Immature natural killer cell (primary cell): ENCODE measurements around the gene NSMCE1. TPM values are rescaled to one million over a fixed set of nuclear protein-coding genes. Genes with fewer than 3 reads are reported as not detected.
A peak's percentile ranks its signal among the peaks of the same experiment; 100 is the strongest.
"Not testable (repeated sequence)": the region's sequence is repeated elsewhere in the genome, so short reads cannot be mapped to it uniquely, and the experiment has no call there.

Experiments
- DNase-seq, 3 donors: peaks; one replicate each; pipeline ENCODE4 v3.0.0; 2022; ENCODE audit warnings: mixed read lengths in 1 of 3
- H3K27ac Mint-ChIP-seq, 6 donors: one replicate each; pipeline ENCODE4 v1.8.0; 2020; ENCODE audit warnings: mixed read lengths in 6 of 6, mild to moderate bottlenecking in 5 of 6, inconsistent platforms in 4 of 6, moderate library complexity in 3 of 6
- H3K27me3 Mint-ChIP-seq, 3 donors: one replicate each; pipeline ENCODE4 v1.8.0; 2020 to 2021; ENCODE audit warnings: low read depth in 3 of 3, mild to moderate bottlenecking in 3 of 3, mixed read lengths in 3 of 3, moderate library complexity in 3 of 3, inconsistent platforms in 1 of 3
- H3K36me3 Mint-ChIP-seq, 3 donors: one replicate each; pipeline ENCODE4 v1.8.0; 2020; ENCODE audit warnings: mixed read lengths in 3 of 3, inconsistent platforms in 2 of 3, mild to moderate bottlenecking in 2 of 3
- H3K4me1 Mint-ChIP-seq, 2 donors: one replicate each; pipeline ENCODE4 v1.8.0; 2020; ENCODE audit warnings: inconsistent platforms in 2 of 2, mild to moderate bottlenecking in 2 of 2, mixed read lengths in 2 of 2, moderate library complexity in 1 of 2
- H3K4me3 Mint-ChIP-seq, 5 donors: one replicate each; pipeline ENCODE4 v1.8.0; 2020; ENCODE audit warnings: mild to moderate bottlenecking in 5 of 5, mixed read lengths in 5 of 5, inconsistent platforms in 3 of 5, moderate library complexity in 3 of 5
- H3K9me3 Mint-ChIP-seq, 6 donors: one replicate each; pipeline ENCODE4 v1.8.0; 2020; ENCODE audit warnings: mild to moderate bottlenecking in 6 of 6, mixed read lengths in 6 of 6, inconsistent platforms in 4 of 6, moderate library complexity in 3 of 6
- polyA plus RNA-seq, 3 donors: library from polyadenylated mRNA; unstranded; fragments of 300-500 nt; fragmentation: Illumina TruSeq; gene quantifications; one replicate each; pipeline ENCODE4 v1.2.3, GENCODE V29; 2021

The NSMCE1 gene
- polyA plus RNA-seq, 3 donors from 2014 or later, result 133 to 162 (median 148) TPM

- H3K27ac Mint-ChIP-seq, result no peak overlapping the region
- no peaks in the 10 kb centered on the region for H3K9me3 Mint-ChIP-seq
- no peak overlapping the region for H3K4me3 Mint-ChIP-seq
- H3K27me3 Mint-ChIP-seq, result no peaks in the 10 kb centered on the region
- H3K4me1 Mint-ChIP-seq, result peaks cover 6 to 8% of the 10 kb centered on the region in 2 donors
- DNase-seq, result no peak
- peaks cover 3 to 26% (median 10%) of the 10 kb centered on the region in 3 donors for H3K36me3 Mint-ChIP-seq
Observed at GRCh38 chr16:27214084-27214961, 54.2 kb downstream of the NSMCE1 start.

- no peaks in the 10 kb centered on the region for H3K9me3 Mint-ChIP-seq
- H3K36me3 Mint-ChIP-seq, result peaks cover 3 to 24% (median 10%) of the 10 kb centered on the region in 3 donors
- peak overlapping the region in 4 of 5 donors; percentile 18 to 60 (median 25) for H3K4me3 Mint-ChIP-seq
- DNase-seq, result peak in 1 of 3 donors; percentile 27
- H3K4me1 Mint-ChIP-seq, result peaks cover 6 to 8% of the 10 kb centered on the region in 2 donors
- H3K27ac Mint-ChIP-seq, result peak overlapping the region; percentile 67 to 78 (median 74)
- peaks cover 0 to 2% (median 0%) of the 10 kb centered on the region in 3 donors for H3K27me3 Mint-ChIP-seq
Observed at GRCh38 chr16:27211026-27211425, 57.5 kb downstream of the NSMCE1 start.

GRCh38 chr16:27210174-27210573 lies 58.4 kb downstream of the NSMCE1 start:
- Mint-ChIP-seq H3K9me3 (no peaks in the 10 kb centered on the region), H3K4me1 (peaks cover 6 to 8% of the 10 kb centered on the region in 2 donors), H3K4me3 (no peak overlapping the region), H3K27me3 (peaks cover 0 to 2% (median 0%) of the 10 kb centered on the region in 3 donors), H3K27ac (peak overlapping the region in 2 of 6 donors; percentile 8 to 13), H3K36me3 (peaks cover 3 to 22% (median 6%) of the 10 kb centered on the region in 3 donors)
- no peak for DNase-seq

- H3K4me3 Mint-ChIP-seq, result no peak overlapping the region
- no peak for DNase-seq
- H3K36me3 Mint-ChIP-seq, result peaks cover 1 to 18% (median 3%) of the 10 kb centered on the region in 3 donors
- no peaks in the 10 kb centered on the region for H3K9me3 Mint-ChIP-seq
- H3K4me1 Mint-ChIP-seq, result peaks cover 6 to 9% of the 10 kb centered on the region in 2 donors
- H3K27me3 Mint-ChIP-seq, result peaks cover 0 to 2% (median 0%) of the 10 kb centered on the region in 3 donors
- H3K27ac Mint-ChIP-seq, result peak overlapping the region in 3 of 6 donors; percentile 8 to 64 (median 13)
Observed at GRCh38 chr16:27209591-27209990, 59.0 kb downstream of the NSMCE1 start.

- H3K27ac Mint-ChIP-seq, result no peak overlapping the region
- peaks cover 12 to 17% of the 10 kb centered on the region in 2 donors for H3K4me1 Mint-ChIP-seq
- H3K36me3 Mint-ChIP-seq, result peaks cover 0 to 12% (median under 1%) of the 10 kb centered on the region in 3 donors
- H3K9me3 Mint-ChIP-seq, result no peaks in the 10 kb centered on the region
- DNase-seq, result no peak
- no peak overlapping the region for H3K4me3 Mint-ChIP-seq
- H3K27me3 Mint-ChIP-seq, result peaks cover 1 to 5% (median 1%) of the 10 kb centered on the region in 3 donors
Observed at GRCh38 chr16:27208796-27209195, 59.8 kb downstream of the NSMCE1 start.

- H3K4me1 Mint-ChIP-seq, result peaks cover 16 to 23% of the 10 kb centered on the region in 2 donors
- no peak overlapping the region for H3K27ac Mint-ChIP-seq
- H3K27me3 Mint-ChIP-seq, result peaks cover 6 to 8% (median 7%) of the 10 kb centered on the region in 3 donors
- no peak overlapping the region for H3K4me3 Mint-ChIP-seq
- H3K36me3 Mint-ChIP-seq, result peaks cover 0 to 7% (median 0%) of the 10 kb centered on the region in 3 donors
- DNase-seq, result no peak
- H3K9me3 Mint-ChIP-seq, result no peaks in the 10 kb centered on the region
Observed at GRCh38 chr16:27208081-27208680, 60.4 kb downstream of the NSMCE1 start.

GRCh38 chr16:27207121-27207520 lies 61.5 kb downstream of the NSMCE1 start:
- Mint-ChIP-seq H3K4me1 (peaks cover 25 to 34% of the 10 kb centered on the region in 2 donors), H3K27me3 (peaks cover 7 to 10% (median 8%) of the 10 kb centered on the region in 3 donors), H3K27ac (peak overlapping the region in 1 of 6 donors; percentile 55)
- not testable (repeated sequence) for H3K36me3 Mint-ChIP-seq, H3K9me3 Mint-ChIP-seq, DNase-seq, H3K4me3 Mint-ChIP-seq

- peaks cover 0 to 1% (median 0%) of the 10 kb centered on the region in 6 donors for H3K9me3 Mint-ChIP-seq
- peaks cover 32 to 37% of the 10 kb centered on the region in 2 donors for H3K4me1 Mint-ChIP-seq
- H3K27me3 Mint-ChIP-seq, result peaks cover 7 to 13% (median 8%) of the 10 kb centered on the region in 3 donors
- no peak overlapping the region for H3K4me3 Mint-ChIP-seq
- DNase-seq, result no peak
- H3K27ac Mint-ChIP-seq, result peak overlapping the region in 3 of 6 donors; percentile 10 to 62 (median 34)
- no peaks in the 10 kb centered on the region for H3K36me3 Mint-ChIP-seq
Observed at GRCh38 chr16:27205423-27206065, 63.0 kb downstream of the NSMCE1 start.

- no peak for DNase-seq
- peaks cover 7 to 13% (median 8%) of the 10 kb centered on the region in 3 donors for H3K27me3 Mint-ChIP-seq
- peak overlapping the region; percentile 91 to 100 (median 99) for H3K4me3 Mint-ChIP-seq
- peaks cover 0 to 1% (median 0%) of the 10 kb centered on the region in 6 donors for H3K9me3 Mint-ChIP-seq
- peaks cover 42 to 48% of the 10 kb centered on the region in 2 donors for H3K4me1 Mint-ChIP-seq
- H3K36me3 Mint-ChIP-seq, result no peaks in the 10 kb centered on the region
- H3K27ac Mint-ChIP-seq, result peak overlapping the region; percentile 99 to 100 (median 99)
Observed at GRCh38 chr16:27204312-27204915, 64.2 kb downstream of the NSMCE1 start.

- peaks cover 0 to 1% (median 0%) of the 10 kb centered on the region in 6 donors for H3K9me3 Mint-ChIP-seq
- peaks cover 7 to 13% (median 8%) of the 10 kb centered on the region in 3 donors for H3K27me3 Mint-ChIP-seq
- H3K4me1 Mint-ChIP-seq, result peaks cover 49 to 55% of the 10 kb centered on the region in 2 donors
- DNase-seq, result peak; percentile 99 to 100 (median 100)
- peak within 1 kb of the TSS; percentile 99 to 100 (median 99) for H3K27ac Mint-ChIP-seq
- no peaks in the 10 kb centered on the region for H3K36me3 Mint-ChIP-seq
- H3K4me3 Mint-ChIP-seq, result peak within 1 kb of the TSS; percentile 91 to 100 (median 99)
Observed at GRCh38 chr16:27203507-27204311, 64.9 kb downstream of the NSMCE1 start, which contains the start of gene KDM8. KDM8 (plus strand) TSS chr16:27203526; CDS start chr16:27210124, 6,598 bp downstream.

- Mint-ChIP-seq H3K27me3 (peaks cover 6 to 13% (median 7%) of the 10 kb centered on the region in 3 donors), H3K36me3 (no peaks in the 10 kb centered on the region), H3K27ac (peak overlapping the region; percentile 99 to 100 (median 99)), H3K4me3 (peak overlapping the region; percentile 91 to 100 (median 99)), H3K9me3 (peaks cover 0 to 1% (median 0%) of the 10 kb centered on the region in 6 donors), H3K4me1 (peaks cover 56 to 60% of the 10 kb centered on the region in 2 donors)
- DNase-seq, result no peak
Observed at GRCh38 chr16:27202923-27203506, 65.6 kb downstream of the NSMCE1 start.

GRCh38 chr16:27200914-27201313 lies 67.7 kb downstream of the NSMCE1 start:
- H3K4me1 Mint-ChIP-seq, result peaks cover 56 to 63% of the 10 kb centered on the region in 2 donors
- peak overlapping the region; percentile 87 to 95 (median 92) for H3K27ac Mint-ChIP-seq
- not testable (repeated sequence) for H3K9me3 Mint-ChIP-seq, H3K36me3 Mint-ChIP-seq, DNase-seq
- H3K27me3 Mint-ChIP-seq, result peaks cover 6 to 15% (median 9%) of the 10 kb centered on the region in 3 donors
- peak overlapping the region; percentile 61 to 86 (median 71) for H3K4me3 Mint-ChIP-seq
